Measurements from ENCODE around the gene FYB1.

- TF ChIP-seq CTCF (IDR thresholded peaks at IDR 0.05; ENCODE audit: insufficient read depth, low read length) (no peak), POLR2AphosphoS5 (IDR thresholded peaks at IDR 0.05; ENCODE audit: low read depth) (no peak), SPI1 (IDR thresholded peaks at IDR 0.05; ENCODE audit: borderline replicate concordance, low read depth) (no peak), REST (IDR thresholded peaks at IDR 0.05; ENCODE audit: insufficient replicate concordance, low read depth) (no peak), GABPA (IDR thresholded peaks at IDR 0.05; ENCODE audit: low read depth) (no peak)
These were observed 45.2 kb upstream of the FYB1 start for GRCh38 chr5:39264528-39264927.

Measured in HL-60 (cell line).